Measurements from ENCODE around the gene ZFAND3.
"Not testable (repeated sequence)": the region's sequence is repeated elsewhere in the genome, so short reads cannot be mapped to it uniquely, and the experiment has no call there.

ZFAND3 gene

GRCh38 chr6:37988696-37989095 is 169.2 kb downstream of the ZFAND3 start:
- peak overlapping the region; percentile 23 for H3K27ac ChIP-seq (ENCODE audit: low read length, poor library complexity, severe bottlenecking)
- no peak overlapping the region for H3K23ac ChIP-seq (ENCODE audit: low read length in 2 of 2)
- H3K4me2 ChIP-seq (ENCODE audit: low read length, poor library complexity, severe bottlenecking): no peak overlapping the region
- H2BK5ac ChIP-seq (ENCODE audit: low read depth, low read length, poor library complexity, severe bottlenecking): no peak overlapping the region
- H2AFZ ChIP-seq (ENCODE audit: low read depth, low read length): no peak overlapping the region
- H2BK120ac ChIP-seq (ENCODE audit: low read depth, low read length): no peak overlapping the region
- no peak overlapping the region for H4K8ac ChIP-seq (ENCODE audit: low read length)
- WGBS: 65% methylated on average over 2 of the region's 3 CpGs
- H3K9me3 ChIP-seq (ENCODE audit: control insufficient read depth, low read length): no peaks in the 10 kb centered on the region
- no peak overlapping the region for H2AK5ac ChIP-seq (ENCODE audit: low read length, severe bottlenecking)
- H3K4ac ChIP-seq (ENCODE audit: low read depth in 1 of 2, low read length in 2 of 2): no peak overlapping the region
- H3K9ac ChIP-seq (ENCODE audit: low read length): peak overlapping the region; percentile 5
- H3K79me1 ChIP-seq (replicated peaks; ENCODE audit: low read length, poor library complexity, severe bottlenecking): peaks cover 3% of the 10 kb centered on the region
- DNase-seq: no peak
- no peak overlapping the region for H2BK15ac ChIP-seq (ENCODE audit: low read depth, poor library complexity, severe bottlenecking)
- peaks cover 11% of the 10 kb centered on the region for H3K4me1 ChIP-seq (ENCODE audit: control insufficient read depth, insufficient read depth, low read depth, low read length)
- no peak overlapping the region for H3K14ac ChIP-seq (ENCODE audit: low read length in 2 of 2)
- no peaks in the 10 kb centered on the region for H3K27me3 ChIP-seq (ENCODE audit: control insufficient read depth in 1 of 2, insufficient read depth in 1 of 2, low read length in 2 of 2)
- no peak overlapping the region for H3K18ac ChIP-seq (ENCODE audit: low read depth in 1 of 2, low read length in 2 of 2)
- H4K91ac ChIP-seq (ENCODE audit: low read length): no peak overlapping the region
- no peak overlapping the region for H3K4me3 ChIP-seq (ENCODE audit: insufficient read depth in 1 of 2, low read depth in 1 of 2, low read length in 2 of 2)
- no peak overlapping the region for H2BK12ac ChIP-seq (ENCODE audit: low read length in 2 of 2)
- no peaks in the 10 kb centered on the region for H3K36me3 ChIP-seq (ENCODE audit: control insufficient read depth in 1 of 2, insufficient read depth in 2 of 2, low read depth in 1 of 2, low read length in 2 of 2)

DNA sequence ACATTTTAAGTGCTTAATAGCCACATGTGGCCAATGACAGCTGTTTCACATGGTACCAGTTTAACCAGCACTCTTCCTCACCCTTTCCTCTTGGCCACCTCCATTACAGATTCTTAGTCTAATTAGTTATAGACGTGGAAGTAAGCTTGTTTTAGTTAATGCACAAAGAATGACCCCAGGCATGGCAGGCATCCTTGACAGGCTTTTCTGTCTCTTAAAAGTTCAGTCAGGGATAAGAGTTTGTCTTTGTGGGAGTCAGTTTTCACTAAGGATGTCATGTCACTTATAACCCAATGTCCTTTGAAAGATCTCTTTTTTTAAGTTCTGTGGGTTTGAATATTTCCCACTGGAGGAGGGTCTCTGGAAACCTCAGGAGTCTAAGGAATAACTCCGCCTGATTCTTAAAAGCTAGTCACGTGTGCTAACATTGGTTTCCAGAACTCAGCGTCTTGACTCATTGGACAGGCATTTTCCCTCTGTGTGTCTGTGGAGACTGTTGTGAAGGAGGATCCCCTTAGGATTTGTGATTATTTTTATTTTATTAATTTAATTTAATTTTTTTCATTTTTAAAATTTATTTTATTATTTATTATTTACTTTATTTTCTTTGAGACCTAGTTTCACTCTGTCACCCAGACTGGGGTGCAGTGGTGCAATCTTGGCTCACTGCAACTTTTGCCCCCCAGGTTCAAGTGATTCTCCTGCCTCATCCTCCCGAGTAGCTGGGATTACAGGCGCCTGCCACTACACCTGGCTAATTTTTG is 171.4 kb downstream of the ZFAND3 start:
- DNase-seq: peak; percentile 92
- peaks cover 10% of the 10 kb centered on the region for H3K4me1 ChIP-seq (ENCODE audit: control insufficient read depth, insufficient read depth, low read depth, low read length)
- H2AFZ ChIP-seq (ENCODE audit: low read depth, low read length): no peak overlapping the region
- no peak overlapping the region for H2AK5ac ChIP-seq (ENCODE audit: low read length, severe bottlenecking)
- no peak overlapping the region for H4K91ac ChIP-seq (ENCODE audit: low read length)
- no peak overlapping the region for H3K4ac ChIP-seq (ENCODE audit: low read depth in 1 of 2, low read length in 2 of 2)
- H3K27ac ChIP-seq (ENCODE audit: low read length, poor library complexity, severe bottlenecking): peak overlapping the region; percentile 17
- H3K79me1 ChIP-seq (replicated peaks; ENCODE audit: low read length, poor library complexity, severe bottlenecking): peaks cover 5% of the 10 kb centered on the region
- H3K18ac ChIP-seq (ENCODE audit: low read depth in 1 of 2, low read length in 2 of 2): no peak overlapping the region
- H3K36me3 ChIP-seq (ENCODE audit: control insufficient read depth in 1 of 2, insufficient read depth in 2 of 2, low read depth in 1 of 2, low read length in 2 of 2): no peaks in the 10 kb centered on the region
- H3K9ac ChIP-seq (ENCODE audit: low read length): peak overlapping the region; percentile 67
- no peak overlapping the region for H2BK15ac ChIP-seq (ENCODE audit: low read depth, poor library complexity, severe bottlenecking)
- no peak overlapping the region for H3K4me2 ChIP-seq (ENCODE audit: low read length, poor library complexity, severe bottlenecking)
- no peak overlapping the region for H3K14ac ChIP-seq (ENCODE audit: low read length in 2 of 2)
- no peak overlapping the region for H4K8ac ChIP-seq (ENCODE audit: low read length)
- WGBS: 39% methylated on average over 5 of the region's 6 CpGs
- H2BK12ac ChIP-seq (ENCODE audit: low read length in 2 of 2): no peak overlapping the region
- H2BK120ac ChIP-seq (ENCODE audit: low read depth, low read length): no peak overlapping the region
- H3K23ac ChIP-seq (ENCODE audit: low read length in 2 of 2): no peak overlapping the region
- no peaks in the 10 kb centered on the region for H3K9me3 ChIP-seq (ENCODE audit: control insufficient read depth, low read length)
- H2BK5ac ChIP-seq (ENCODE audit: low read depth, low read length, poor library complexity, severe bottlenecking): no peak overlapping the region
- H3K27me3 ChIP-seq (ENCODE audit: control insufficient read depth in 1 of 2, insufficient read depth in 1 of 2, low read length in 2 of 2): no peaks in the 10 kb centered on the region
- H3K4me3 ChIP-seq (ENCODE audit: insufficient read depth in 1 of 2, low read depth in 1 of 2, low read length in 2 of 2): no peak overlapping the region

- H3K4me2 ChIP-seq (ENCODE audit: low read length, poor library complexity, severe bottlenecking): no peak overlapping the region
- no peak overlapping the region for H3K18ac ChIP-seq (ENCODE audit: low read depth in 1 of 2, low read length in 2 of 2)
- whole genome bisulfite sequencing: no CpG with 5 or more reads among the region's 2 CpGs
- H2BK120ac ChIP-seq (ENCODE audit: low read depth, low read length): no peak overlapping the region
- H2AK5ac ChIP-seq (ENCODE audit: low read length, severe bottlenecking): no peak overlapping the region
- no peak overlapping the region for H4K91ac ChIP-seq (ENCODE audit: low read length)
- H3K4ac ChIP-seq (ENCODE audit: low read depth in 1 of 2, low read length in 2 of 2): no peak overlapping the region
- peaks cover 8% of the 10 kb centered on the region for H3K4me1 ChIP-seq (ENCODE audit: control insufficient read depth, insufficient read depth, low read depth, low read length)
- no peak overlapping the region for H3K23ac ChIP-seq (ENCODE audit: low read length in 2 of 2)
- no peak for DNase-seq
- no peak overlapping the region for H2BK15ac ChIP-seq (ENCODE audit: low read depth, poor library complexity, severe bottlenecking)
- no peak overlapping the region for H4K8ac ChIP-seq (ENCODE audit: low read length)
- H3K4me3 ChIP-seq (ENCODE audit: insufficient read depth in 1 of 2, low read depth in 1 of 2, low read length in 2 of 2): no peak overlapping the region
- H2AFZ ChIP-seq (ENCODE audit: low read depth, low read length): no peak overlapping the region
- H2BK5ac ChIP-seq (ENCODE audit: low read depth, low read length, poor library complexity, severe bottlenecking): no peak overlapping the region
- H3K14ac ChIP-seq (ENCODE audit: low read length in 2 of 2): no peak overlapping the region
- H3K27ac ChIP-seq (ENCODE audit: low read length, poor library complexity, severe bottlenecking): no peak overlapping the region
- H3K36me3 ChIP-seq (ENCODE audit: control insufficient read depth in 1 of 2, insufficient read depth in 2 of 2, low read depth in 1 of 2, low read length in 2 of 2): no peaks in the 10 kb centered on the region
- H3K9me3 ChIP-seq (ENCODE audit: control insufficient read depth, low read length): no peaks in the 10 kb centered on the region
- no peaks in the 10 kb centered on the region for H3K27me3 ChIP-seq (ENCODE audit: control insufficient read depth in 1 of 2, insufficient read depth in 1 of 2, low read length in 2 of 2)
- H3K79me1 ChIP-seq (replicated peaks; ENCODE audit: low read length, poor library complexity, severe bottlenecking): peaks cover 7% of the 10 kb centered on the region
- H2BK12ac ChIP-seq (ENCODE audit: low read length in 2 of 2): no peak overlapping the region
- no peak overlapping the region for H3K9ac ChIP-seq (ENCODE audit: low read length)
These were observed 173.2 kb downstream of the ZFAND3 start for GRCh38 chr6:37992749-37993148.

GRCh38 chr6:37993194-37993593 is 173.7 kb downstream of the ZFAND3 start:
- H3K27me3 ChIP-seq (ENCODE audit: control insufficient read depth in 1 of 2, insufficient read depth in 1 of 2, low read length in 2 of 2); H3K4me1 ChIP-seq (ENCODE audit: control insufficient read depth, insufficient read depth, low read depth, low read length); H2BK120ac ChIP-seq (ENCODE audit: low read depth, low read length); H3K79me1 ChIP-seq (replicated peaks; ENCODE audit: low read length, poor library complexity, severe bottlenecking); DNase-seq; H3K4me2 ChIP-seq (ENCODE audit: low read length, poor library complexity, severe bottlenecking); H3K36me3 ChIP-seq (ENCODE audit: control insufficient read depth in 1 of 2, insufficient read depth in 2 of 2, low read depth in 1 of 2, low read length in 2 of 2); H2BK15ac ChIP-seq (ENCODE audit: low read depth, poor library complexity, severe bottlenecking); H3K9ac ChIP-seq (ENCODE audit: low read length); H2BK5ac ChIP-seq (ENCODE audit: low read depth, low read length, poor library complexity, severe bottlenecking); H3K9me3 ChIP-seq (ENCODE audit: control insufficient read depth, low read length); H3K18ac ChIP-seq (ENCODE audit: low read depth in 1 of 2, low read length in 2 of 2); H2BK12ac ChIP-seq (ENCODE audit: low read length in 2 of 2); H3K4ac ChIP-seq (ENCODE audit: low read depth in 1 of 2, low read length in 2 of 2); H2AFZ ChIP-seq (ENCODE audit: low read depth, low read length); H2AK5ac ChIP-seq (ENCODE audit: low read length, severe bottlenecking); H3K14ac ChIP-seq (ENCODE audit: low read length in 2 of 2); H3K4me3 ChIP-seq (ENCODE audit: insufficient read depth in 1 of 2, low read depth in 1 of 2, low read length in 2 of 2); H4K8ac ChIP-seq (ENCODE audit: low read length); H3K23ac ChIP-seq (ENCODE audit: low read length in 2 of 2); H4K91ac ChIP-seq (ENCODE audit: low read length); H3K27ac ChIP-seq (ENCODE audit: low read length, poor library complexity, severe bottlenecking): not testable (repeated sequence)
- 93% methylated on average over 6 of the region's 7 CpGs for WGBS
